T-helper 2 cell treated with Interferon-gamma antibody and Interleukin-4, amounts not matched to agents 100 ng/mL and 5 ng/mL, for 36 hours (primary cell): ENCODE data around the gene LRRC4. TPM values are rescaled to one million over a fixed set of nuclear protein-coding genes. Genes with fewer than 3 reads are reported as not detected.

Experiments used
- intact Hi-C: fragments of 100-400 bp; cut with micrococcal nuclease; formaldehyde crosslinking; loops from one replicate; pipeline ENCODE4 v1.15.1; 2023
- total RNA-seq: library from RNA; stranded (reverse); gene quantifications from 2 replicates; pipeline ENCODE4 v1.2.3, GENCODE V29; 2022

LRRC4 gene
- total RNA-seq, 1 donor from 2014 or later, result not detected

- intact Hi-C loops, result no loop called here
Observed at GRCh38 chr7:128060018-128060417, 28.8 kb upstream of the LRRC4 start.

DNA sequence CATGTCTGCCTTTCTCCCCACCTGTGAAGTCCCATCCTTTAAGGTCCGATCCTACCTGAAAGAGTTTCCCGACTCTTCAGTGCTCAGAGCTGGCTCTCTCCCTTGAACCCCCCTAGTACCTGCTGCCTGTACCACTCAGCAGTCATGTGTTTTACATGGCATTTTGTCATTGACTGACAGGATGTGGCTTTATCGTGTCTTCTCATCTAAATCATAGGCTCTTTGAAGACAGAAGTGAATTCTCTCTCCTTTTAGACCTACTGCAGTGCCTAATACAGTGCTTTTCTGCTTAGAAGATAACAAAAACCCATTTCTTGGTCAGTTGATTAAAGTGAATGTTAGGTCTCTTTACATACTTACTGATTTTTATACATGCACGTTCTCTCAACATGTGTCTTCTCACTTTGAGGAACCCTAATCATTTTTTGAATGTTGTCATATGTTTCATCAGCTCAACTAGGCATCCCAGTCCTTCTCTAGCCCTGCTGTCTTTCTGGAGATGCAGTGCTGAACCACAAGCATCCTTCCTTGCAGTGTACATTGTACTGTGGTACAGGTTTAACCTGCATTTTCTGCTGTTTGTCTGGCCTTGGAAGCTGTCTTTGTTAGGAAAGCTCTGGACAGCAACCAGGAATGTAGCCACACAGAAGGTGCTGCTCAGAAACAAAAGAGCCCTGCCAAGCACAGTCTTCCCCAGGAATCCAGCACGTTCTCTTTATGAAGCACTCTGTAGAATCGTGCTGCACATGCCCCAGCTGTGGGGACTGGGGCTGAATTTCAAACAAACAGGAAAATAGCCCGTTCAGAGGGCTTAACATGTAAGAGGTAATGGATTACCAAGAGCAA lies 28.1 kb upstream of the LRRC4 start:
- intact Hi-C loops, result loop anchor here (5.0 kb wide), 1 partner anchor 43 kb away; no protein-coding TSS in a partner anchor

GRCh38 chr7:128057909-128058308 lies 26.7 kb upstream of the LRRC4 start:
- intact Hi-C loops, result loop anchor here (5.0 kb wide), 1 partner anchor 44 kb away; no protein-coding TSS in a partner anchor

GRCh38 chr7:128056901-128057300 lies 25.7 kb upstream of the LRRC4 start:
- intact Hi-C loops, result loop anchor here (5.0 kb wide), 1 partner anchor 45 kb away; no protein-coding TSS in a partner anchor

DNA sequence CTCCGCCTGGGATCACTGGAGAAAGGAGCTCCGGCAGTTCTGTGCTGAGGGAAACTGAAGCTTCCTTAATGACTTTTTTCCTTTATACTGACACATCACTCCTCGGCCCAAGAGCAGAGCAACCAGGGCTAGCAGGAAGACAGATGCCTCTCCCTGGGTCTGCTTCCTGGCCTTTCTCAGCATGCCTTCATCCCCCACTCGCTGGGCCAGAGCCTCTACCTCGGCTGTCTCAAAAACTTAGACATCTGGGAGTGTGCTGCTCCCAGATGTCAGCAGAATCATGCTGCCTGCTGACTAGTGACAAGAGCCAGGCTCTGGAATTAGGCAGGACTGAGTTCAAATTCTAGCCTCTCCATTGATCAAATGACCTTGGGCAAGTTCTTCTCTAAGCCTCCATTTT lies 24.4 kb upstream of the LRRC4 start:
- intact Hi-C loops, result loop anchor here (5.0 kb wide), 1 partner anchor 47 kb away; no protein-coding TSS in a partner anchor

GRCh38 chr7:128054511-128054910 lies 23.3 kb upstream of the LRRC4 start:
- intact Hi-C loops, result no loop called here

GRCh38 chr7:128053991-128054390 lies 22.8 kb upstream of the LRRC4 start:
- intact Hi-C loops, result no loop called here

- intact Hi-C loops, result no loop called here
Observed at GRCh38 chr7:128053023-128053422, 21.8 kb upstream of the LRRC4 start.

- intact Hi-C loops, result no loop called here
Observed at GRCh38 chr7:128052404-128052803, 21.2 kb upstream of the LRRC4 start.

DNA sequence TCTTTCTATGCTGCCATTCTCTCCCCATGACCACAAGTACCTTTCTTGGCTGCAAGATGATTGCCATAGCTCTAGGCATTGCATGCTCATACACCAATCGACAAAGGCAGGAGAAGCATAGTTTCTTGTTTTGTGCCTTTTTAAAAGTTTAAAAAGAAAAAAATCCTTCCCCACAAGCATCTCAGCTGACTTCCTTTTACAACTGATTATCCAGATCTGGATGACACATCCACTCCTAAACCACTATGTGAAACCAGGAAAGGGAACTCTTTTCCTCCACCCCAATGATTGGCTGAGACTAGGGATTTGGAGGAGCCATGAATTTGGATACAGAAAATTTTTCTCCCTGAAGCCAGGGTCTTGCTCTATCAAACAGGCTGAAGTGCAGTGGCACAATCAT lies 14.5 kb upstream of the LRRC4 start:
- intact Hi-C loops, result no loop called here

GRCh38 chr7:128045158-128045557 lies 13.9 kb upstream of the LRRC4 start:
- intact Hi-C loops, result no loop called here

DNA sequence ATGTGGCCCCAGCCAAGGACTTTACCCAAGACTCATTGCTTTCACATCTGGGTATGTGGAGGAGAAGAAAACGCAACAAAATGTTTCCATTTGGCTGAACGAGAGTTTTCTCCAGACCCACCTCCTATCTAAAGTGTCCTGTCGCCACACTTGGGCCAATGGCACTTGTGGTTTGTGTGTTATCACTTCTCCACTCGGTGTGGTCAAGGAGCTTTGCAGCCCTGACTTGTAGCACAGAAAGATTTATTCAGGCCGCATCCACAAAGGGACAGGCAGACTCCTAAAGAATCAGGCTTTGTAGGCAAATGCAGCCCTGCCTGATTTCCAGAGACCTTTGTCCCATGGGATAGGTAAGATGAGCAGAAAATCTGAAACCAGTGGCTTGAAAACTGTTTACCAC lies 12.8 kb upstream of the LRRC4 start:
- intact Hi-C loops, result no loop called here

DNA sequence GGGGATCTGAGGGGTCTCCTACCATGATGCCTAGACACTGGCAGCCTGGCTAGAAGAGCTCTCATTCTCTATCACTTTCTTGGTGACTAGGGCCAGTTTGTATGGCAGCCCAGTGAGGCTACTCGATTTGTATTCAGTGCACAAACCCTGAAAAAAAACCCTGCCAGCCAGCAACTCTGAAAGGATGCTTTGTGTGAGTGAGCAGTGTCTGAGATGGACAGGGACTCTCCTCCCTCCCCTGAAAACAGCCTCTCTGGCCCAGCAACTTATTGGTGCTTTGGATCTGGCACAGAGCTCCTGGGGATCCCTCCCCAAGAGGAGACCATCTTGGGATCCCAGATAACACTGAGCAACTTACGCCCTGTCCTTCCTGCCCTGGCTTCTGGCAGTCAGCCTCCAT lies 10.8 kb upstream of the LRRC4 start:
- intact Hi-C loops, result no loop called here

DNA sequence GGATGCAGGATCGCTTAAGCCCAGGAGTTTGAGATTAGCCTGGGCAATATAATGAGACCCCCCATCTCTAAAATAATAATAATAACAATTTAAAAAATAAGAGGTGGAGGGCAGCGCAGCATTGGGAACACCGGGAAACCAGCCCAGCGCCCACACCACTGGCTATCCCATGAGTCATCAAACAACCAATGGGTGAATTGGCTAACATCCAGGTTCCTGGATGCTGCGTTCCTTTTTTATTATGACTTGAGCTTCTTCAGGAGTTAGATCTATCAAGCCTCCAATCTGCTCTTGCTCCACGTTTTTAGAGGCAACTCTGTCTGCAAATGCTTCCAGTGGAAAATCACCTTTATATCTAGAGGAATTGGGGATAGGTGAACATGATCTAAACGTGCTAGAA lies 10.0 kb upstream of the LRRC4 start:
- intact Hi-C loops, result no loop called here

DNA sequence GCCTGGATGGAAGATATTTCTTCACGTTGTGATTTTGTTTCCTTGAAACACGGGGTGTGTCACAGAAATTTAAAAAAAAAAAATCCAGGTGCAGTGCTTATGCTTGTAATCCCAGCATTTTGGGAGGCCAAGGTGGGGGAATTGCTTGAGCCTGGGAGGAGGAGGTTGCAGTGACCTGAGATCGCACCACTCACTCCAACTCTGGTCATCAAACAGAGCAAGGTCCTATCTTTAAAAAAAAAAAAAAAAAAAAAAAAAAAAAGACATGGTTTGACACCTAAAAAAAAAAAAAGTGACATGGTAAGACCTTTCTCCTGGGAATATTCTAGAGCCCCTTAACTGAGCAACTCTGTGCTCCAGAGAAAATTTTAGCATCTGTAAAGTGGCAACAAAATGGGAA lies 9.0 kb upstream of the LRRC4 start:
- intact Hi-C loops, result no loop called here

GRCh38 chr7:128039544-128039953 lies 8.3 kb upstream of the LRRC4 start:
- intact Hi-C loops, result loop anchor here (10.0 kb wide), 2 partner anchors 165 to 335 kb away; no protein-coding TSS in a partner anchor

DNA sequence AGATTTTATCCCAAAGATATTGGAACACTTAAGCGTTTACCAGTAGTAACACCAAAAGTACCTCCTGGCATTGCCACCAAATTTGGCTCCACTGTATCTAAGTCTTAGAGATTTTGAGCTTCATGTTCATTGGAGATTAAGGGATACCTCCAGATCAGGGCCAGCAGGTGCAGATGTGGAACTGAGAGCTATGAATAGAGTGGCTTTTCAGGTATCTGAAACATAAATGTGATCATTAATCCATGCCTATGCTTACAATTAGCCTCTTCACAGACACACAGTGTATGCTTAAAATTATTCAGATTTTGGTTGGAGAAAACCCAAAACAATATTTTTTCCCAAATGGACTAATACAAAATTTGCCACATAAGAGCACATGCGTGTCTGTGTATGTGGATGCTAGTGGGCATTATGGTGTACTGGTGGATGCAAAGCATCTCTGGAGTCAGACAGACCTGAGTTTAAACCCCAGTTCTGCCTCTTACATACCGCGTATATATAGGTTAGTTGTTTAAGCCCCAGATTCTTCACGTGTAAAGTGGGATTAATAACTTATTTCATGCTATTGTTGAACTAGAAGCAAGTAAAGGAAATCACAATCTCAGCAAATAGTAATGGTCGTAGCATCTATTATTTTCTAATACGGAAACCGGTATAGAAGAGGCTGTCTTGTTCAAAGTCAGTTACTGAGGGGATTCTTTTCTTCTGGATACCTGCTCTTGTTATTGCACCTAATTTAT lies 6.8 kb upstream of the LRRC4 start:
- intact Hi-C loops, result loop anchor here (10.0 kb wide), 2 partner anchors 167 to 333 kb away; no protein-coding TSS in a partner anchor

DNA sequence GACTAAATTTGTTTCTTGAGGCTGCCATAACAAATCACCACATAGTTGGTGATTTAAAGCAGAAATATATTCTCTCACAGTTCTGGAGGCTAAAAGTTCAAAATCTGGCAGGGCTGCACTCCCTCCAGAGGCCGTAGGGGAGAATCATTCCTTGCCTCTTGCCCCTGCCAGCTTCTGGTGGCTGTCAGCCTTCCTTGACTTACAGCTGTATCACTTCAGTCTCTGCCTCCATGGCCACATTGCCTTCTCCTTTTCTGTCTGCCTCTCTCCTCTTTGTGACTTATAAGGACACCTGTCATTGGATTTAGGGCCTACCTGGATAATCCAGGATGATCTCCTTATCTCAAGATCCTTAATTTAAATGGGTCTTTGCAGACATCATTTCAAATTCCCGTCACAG lies 5.8 kb upstream of the LRRC4 start:
- intact Hi-C loops, result loop anchor here (10.0 kb wide), 2 partner anchors 168 to 332 kb away; no protein-coding TSS in a partner anchor

DNA sequence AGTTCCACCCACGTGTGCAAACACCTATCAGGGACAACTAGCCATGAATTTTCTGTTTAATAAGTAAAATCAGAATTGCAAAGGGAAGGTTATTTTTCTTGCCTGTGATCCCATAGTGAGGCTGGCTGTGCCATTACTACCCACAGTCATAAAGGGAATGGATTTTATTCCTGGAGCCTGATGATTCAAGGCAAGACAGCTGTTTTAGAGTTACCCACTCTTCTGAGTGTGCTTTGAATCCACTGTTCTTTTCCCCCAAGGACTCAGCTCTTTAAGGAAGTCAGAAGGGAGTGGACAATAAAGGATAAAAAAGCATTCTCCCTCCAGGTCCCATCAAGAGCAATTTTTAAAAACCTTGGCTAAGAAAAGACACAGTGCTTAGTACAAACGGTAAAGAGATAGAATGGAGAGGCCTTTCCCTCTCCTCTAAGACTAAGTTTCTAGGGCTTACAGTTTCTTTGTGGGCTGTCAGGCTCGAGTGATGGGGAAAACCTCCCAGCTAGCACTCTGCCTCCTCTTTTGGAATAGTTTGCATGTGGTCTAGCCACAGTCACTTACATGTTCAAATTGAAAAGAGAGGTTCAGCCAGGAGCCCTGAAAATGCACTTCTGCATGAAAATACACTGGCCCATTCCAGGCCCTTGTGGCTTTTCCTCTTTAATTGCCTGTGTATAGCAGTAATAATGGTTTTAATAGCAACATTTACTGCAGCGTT lies 5.1 kb upstream of the LRRC4 start:
- intact Hi-C loops, result loop anchor here (10.0 kb wide), 2 partner anchors 168 to 332 kb away; no protein-coding TSS in a partner anchor

DNA sequence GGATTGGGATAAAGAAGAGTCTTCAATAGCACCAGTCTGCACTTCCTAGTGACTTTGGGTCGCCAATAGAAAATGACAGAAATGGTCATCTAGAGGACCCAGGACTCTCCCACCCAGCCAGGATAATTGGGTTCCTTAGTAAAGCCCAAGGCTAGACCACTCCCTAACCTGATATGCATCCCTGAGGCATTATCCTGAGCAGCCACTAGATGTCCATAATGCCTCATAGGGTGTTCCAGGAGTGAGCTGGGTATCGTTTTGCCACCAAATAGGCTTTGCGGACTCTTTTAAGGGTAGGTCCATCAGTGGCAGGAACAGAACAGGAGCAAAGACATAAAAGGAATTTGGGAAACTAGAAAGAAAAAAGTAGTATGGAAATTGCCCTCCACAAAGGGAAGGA lies 4.5 kb upstream of the LRRC4 start:
- intact Hi-C loops, result loop anchor here (10.0 kb wide), 2 partner anchors 169 to 331 kb away; no protein-coding TSS in a partner anchor

DNA sequence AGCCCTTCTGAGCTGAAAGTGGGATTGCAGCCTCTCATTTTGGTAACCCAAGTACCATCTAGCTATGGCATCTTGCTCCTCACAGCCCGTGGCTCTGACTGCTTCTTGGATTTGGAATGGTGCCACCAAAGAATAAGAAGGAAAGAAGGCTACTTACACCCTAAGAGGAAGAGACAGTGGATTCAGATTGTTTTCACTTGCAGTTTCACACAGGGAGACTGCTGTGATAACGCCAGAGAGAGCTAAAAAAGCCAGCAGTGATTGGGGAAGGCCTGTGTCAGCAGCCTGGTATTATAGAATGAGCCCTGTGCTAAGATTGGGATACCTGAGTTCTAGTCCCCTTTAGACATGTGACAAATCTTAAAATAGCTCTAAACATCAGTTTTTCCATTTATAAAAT lies 3.6 kb upstream of the LRRC4 start:
- intact Hi-C loops, result loop anchor here (10.0 kb wide), 2 partner anchors 170 to 330 kb away; no protein-coding TSS in a partner anchor
